Measurements from ENCODE around the gene IZUMO1. TPM values are rescaled to one million over a fixed set of nuclear protein-coding genes. Genes with fewer than 3 reads are reported as not detected.

IZUMO1 gene
- total and polyA plus RNA-seq, 2 experiments from 2014 or later: not detected

DNA sequence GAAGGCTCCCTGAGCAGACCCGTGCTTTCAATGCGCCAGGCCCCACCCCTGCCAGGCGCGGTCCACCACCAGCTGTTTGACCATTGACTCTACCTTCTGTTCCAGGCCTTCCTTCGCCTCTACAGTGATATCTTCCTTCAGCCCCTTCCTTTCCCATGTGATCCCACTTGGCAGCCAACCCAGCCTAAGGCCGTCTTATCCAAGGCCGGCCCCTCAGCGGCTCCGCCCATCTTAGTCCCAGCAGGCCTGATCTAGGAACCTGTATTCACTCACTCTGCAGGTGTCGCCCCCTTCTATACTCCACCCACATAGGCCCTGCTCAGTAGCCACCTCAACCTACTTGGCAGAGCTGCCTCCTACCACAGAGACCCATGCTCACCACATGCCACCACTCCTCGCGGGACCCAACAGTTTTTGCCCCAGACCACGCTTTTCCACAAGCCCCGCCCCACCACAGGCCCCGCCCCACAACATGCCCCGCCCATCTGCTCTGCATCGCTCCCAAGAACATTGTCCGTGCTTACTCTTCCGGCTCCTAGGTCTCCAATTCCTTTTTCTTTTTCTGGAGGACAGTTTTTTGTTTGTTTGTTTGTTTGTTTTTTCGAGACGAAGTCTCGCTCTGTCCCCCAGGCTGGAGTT is 9.2 kb downstream of the IZUMO1 start:
- Histone ChIP-seq H3K27ac (no peak overlapping the region), H3K27me3 (peaks cover 24% of the 10 kb centered on the region), H3K4me3 (no peak overlapping the region), H3K9me3 (ENCODE audit: low read depth) (no peaks in the 10 kb centered on the region), H3K4me1 (ENCODE audit: low read depth) (no peaks in the 10 kb centered on the region), H3K36me3 (no peaks in the 10 kb centered on the region)
- TF ChIP-seq, protein P1, sequence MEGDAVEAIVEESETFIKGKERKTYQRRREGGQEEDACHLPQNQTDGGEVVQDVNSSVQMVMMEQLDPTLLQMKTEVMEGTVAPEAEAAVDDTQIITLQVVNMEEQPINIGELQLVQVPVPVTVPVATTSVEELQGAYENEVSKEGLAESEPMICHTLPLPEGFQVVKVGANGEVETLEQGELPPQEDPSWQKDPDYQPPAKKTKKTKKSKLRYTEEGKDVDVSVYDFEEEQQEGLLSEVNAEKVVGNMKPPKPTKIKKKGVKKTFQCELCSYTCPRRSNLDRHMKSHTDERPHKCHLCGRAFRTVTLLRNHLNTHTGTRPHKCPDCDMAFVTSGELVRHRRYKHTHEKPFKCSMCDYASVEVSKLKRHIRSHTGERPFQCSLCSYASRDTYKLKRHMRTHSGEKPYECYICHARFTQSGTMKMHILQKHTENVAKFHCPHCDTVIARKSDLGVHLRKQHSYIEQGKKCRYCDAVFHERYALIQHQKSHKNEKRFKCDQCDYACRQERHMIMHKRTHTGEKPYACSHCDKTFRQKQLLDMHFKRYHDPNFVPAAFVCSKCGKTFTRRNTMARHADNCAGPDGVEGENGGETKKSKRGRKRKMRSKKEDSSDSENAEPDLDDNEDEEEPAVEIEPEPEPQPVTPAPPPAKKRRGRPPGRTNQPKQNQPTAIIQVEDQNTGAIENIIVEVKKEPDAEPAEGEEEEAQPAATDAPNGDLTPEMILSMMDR (IDR thresholded peaks at IDR 0.05; ENCODE audit: low read depth, low read length): no peak
- DNase-seq (ENCODE audit: low read depth in 1 of 2, low spot score in 1 of 2): peak in 1 of 2 donors; percentile 33

DNA sequence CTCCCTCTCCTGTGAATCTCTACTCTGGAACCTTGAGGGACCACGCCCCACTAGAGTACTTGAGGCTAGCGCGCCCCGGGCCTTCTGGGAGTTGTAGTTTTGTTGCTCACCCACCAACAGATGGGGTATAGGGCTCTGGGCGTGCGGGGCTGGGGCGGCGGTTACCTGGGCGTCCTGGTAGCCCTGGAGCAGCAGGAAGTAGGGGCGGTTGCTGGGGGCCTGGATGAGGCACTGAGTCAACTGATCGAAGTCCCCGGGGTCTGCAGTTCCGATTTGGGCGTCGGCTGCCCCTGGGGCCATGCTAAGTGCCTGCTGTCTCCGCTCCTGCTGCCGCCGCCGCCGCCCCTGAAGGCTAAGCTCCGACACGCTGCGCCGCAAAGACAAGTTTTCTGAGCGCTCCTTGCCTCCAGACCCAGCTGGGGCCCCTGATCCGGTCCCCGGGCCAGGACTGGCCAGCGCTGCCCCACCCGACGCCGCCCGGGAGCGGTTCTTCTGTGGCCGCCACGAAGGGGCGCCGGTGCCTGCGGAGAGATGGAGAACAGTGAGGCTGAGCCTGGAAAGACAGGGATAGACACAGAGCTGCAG is 11.6 kb downstream of the IZUMO1 start:
- no peak overlapping the region for H3K27ac ChIP-seq
- peak; percentile 61 to 79 for DNase-seq (ENCODE audit: low read depth in 1 of 2, low spot score in 1 of 2)
- peak overlapping the region; percentile 38 for H3K4me3 ChIP-seq

DNA sequence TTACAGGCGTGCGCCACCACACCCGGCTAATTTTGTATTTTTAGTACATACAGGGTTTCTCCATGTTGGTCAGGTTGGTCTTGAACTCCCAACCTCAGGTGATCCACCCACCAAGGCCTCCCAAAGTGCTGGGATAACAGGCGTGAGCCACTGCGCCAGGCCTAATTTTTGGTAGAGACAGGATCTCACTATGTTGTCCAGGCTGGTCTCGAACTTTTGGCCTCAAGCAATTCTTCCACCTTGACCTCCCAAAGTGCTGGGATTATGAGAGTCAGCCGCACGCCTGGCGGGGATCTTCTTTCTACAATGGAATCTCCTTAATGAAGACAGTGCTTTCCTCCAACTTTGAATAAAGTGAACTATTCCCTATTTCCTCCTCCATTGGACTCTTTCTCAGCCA is 12.1 kb downstream of the IZUMO1 start:
- TF ChIP-seq, protein P1 (IDR thresholded peaks at IDR 0.05; ENCODE audit: low read depth, low read length): no peak
- DNase-seq (ENCODE audit: low read depth in 1 of 2, low spot score in 1 of 2): no peak
- no peaks in the 10 kb centered on the region for H3K4me1 ChIP-seq (ENCODE audit: low read depth)
- no peaks in the 10 kb centered on the region for H3K9me3 ChIP-seq (ENCODE audit: low read depth)
- H3K27me3 ChIP-seq: peaks cover 6% of the 10 kb centered on the region
- H3K4me3 ChIP-seq: no peak overlapping the region
- H3K36me3 ChIP-seq: no peaks in the 10 kb centered on the region
- no peak overlapping the region for H3K27ac ChIP-seq

More for the DNA sequence above, 11.6 kb downstream of the IZUMO1 start:
- Histone ChIP-seq H3K27me3 (peaks cover 11% of the 10 kb centered on the region), H3K9me3 (ENCODE audit: low read depth) (no peaks in the 10 kb centered on the region), H3K36me3 (no peaks in the 10 kb centered on the region), H3K4me1 (ENCODE audit: low read depth) (no peaks in the 10 kb centered on the region)
- TF ChIP-seq, protein P1 (IDR thresholded peaks at IDR 0.05; ENCODE audit: low read depth, low read length): peak; percentile 4

DNA sequence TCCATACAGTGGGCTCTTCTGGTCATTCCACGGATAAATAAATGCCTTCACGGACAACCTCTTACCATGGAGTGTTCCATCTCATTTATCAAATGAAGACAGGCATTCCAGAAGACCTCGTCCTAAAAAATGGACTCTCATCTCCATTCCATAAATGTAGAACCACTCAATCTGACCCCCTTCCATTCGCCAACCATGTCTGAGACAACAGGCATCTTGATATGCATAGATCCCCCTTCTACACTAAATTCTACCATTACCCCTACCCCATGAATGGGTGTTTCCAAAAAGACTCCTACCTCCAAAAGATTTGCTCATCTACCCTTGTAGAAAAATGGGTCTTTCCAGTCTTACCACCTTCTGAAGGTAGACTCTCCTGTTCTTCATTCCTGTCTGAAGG is 15.3 kb downstream of the IZUMO1 start:
- no peaks in the 10 kb centered on the region for H3K27me3 ChIP-seq
- no peak overlapping the region for H3K27ac ChIP-seq
- DNase-seq (ENCODE audit: low read depth in 1 of 2, low spot score in 1 of 2): no peak
- TF ChIP-seq, protein P1 (IDR thresholded peaks at IDR 0.05; ENCODE audit: low read depth, low read length): no peak
- no peak overlapping the region for H3K4me3 ChIP-seq
- H3K36me3 ChIP-seq: no peaks in the 10 kb centered on the region
- no peaks in the 10 kb centered on the region for H3K9me3 ChIP-seq (ENCODE audit: low read depth)
- no peaks in the 10 kb centered on the region for H3K4me1 ChIP-seq (ENCODE audit: low read depth)

DNA sequence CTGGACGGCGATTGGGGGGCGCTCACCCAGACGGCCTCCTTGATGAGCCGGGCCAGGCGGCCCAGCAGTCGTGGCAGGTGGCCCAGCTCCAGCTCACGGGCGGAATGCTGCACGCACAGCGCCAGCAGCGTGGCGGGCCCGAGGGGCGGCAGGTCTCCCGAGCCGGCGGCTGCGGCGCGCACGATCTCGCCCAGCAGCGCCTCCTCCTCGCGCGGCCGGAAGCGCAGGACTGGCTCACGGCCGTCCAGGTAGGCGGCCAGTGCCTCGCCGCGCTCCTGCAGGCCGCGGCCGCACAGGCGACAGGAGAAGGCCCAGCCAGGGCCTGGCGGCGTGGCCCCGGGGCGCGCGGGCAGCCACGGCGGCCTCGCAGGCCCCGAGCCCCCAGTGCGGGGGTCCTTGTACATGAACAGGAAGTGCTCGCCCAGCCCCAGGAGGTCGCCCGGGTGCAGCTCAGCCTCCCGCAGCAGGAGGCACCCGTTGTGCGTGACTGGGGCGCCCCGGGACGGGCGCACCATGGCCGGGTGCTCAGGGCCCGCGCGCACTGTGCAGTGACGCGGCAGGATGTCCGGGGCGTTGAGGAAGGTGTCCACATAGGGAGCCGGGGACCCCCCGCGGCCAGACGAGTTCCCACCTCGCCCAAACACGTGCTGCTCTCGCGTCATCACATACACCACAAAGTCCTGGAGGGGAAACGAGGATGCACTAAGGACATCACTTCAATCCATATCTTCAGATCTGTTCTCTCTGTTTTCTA is 17.6 kb downstream of the IZUMO1 start:
- H3K4me3 ChIP-seq: no peak overlapping the region
- H3K36me3 ChIP-seq: no peaks in the 10 kb centered on the region
- H3K4me1 ChIP-seq (ENCODE audit: low read depth): no peaks in the 10 kb centered on the region
- DNase-seq (ENCODE audit: low read depth in 1 of 2, low spot score in 1 of 2): peak in 1 of 2 donors; percentile 79
- no peaks in the 10 kb centered on the region for H3K27me3 ChIP-seq
- no peaks in the 10 kb centered on the region for H3K9me3 ChIP-seq (ENCODE audit: low read depth)
- no peak overlapping the region for H3K27ac ChIP-seq
- TF ChIP-seq, protein P1 (IDR thresholded peaks at IDR 0.05; ENCODE audit: low read depth, low read length): no peak
